HG03097 (cell line): ENCODE measurements around the gene MAST1.
"Not testable (repeated sequence)": the region's sequence is repeated elsewhere in the genome, so short reads cannot be mapped to it uniquely, and the experiment has no call there.

Experiments
- ATAC-seq: cut with Tn5 transposase; IDR thresholded peaks from one replicate; pipeline ENCODE4 v1.9.1; 2021; ENCODE audit not compliant: unreplicated experiment, low FRiP score

MAST1 gene

GRCh38 chr19:12838182-12838885, at the start of gene MAST1:
Gene MAST1, plus strand, starts transcription at chr19:12838515. Its CDS starts 58 bp downstream, at chr19:12838573.
- ATAC-seq = no peak

GRCh38 chr19:12788682-12789097, 49.6 kb upstream of the MAST1 start:
- ATAC-seq = no peak

GRCh38 chr19:12789098-12789903, 49.0 kb upstream of the MAST1 start:
- ATAC-seq = no peak

- peak; percentile 29 for ATAC-seq
Observed at GRCh38 chr19:12789904-12790619, 48.3 kb upstream of the MAST1 start.

GRCh38 chr19:12790628-12791344, 47.5 kb upstream of the MAST1 start:
- no peak for ATAC-seq

- ATAC-seq = peak; percentile 32
Observed at GRCh38 chr19:12791345-12792050, 46.8 kb upstream of the MAST1 start, which contains the start of gene JUNB. Gene JUNB, plus strand, starts transcription at chr19:12791486. Its CDS starts 286 bp downstream, at chr19:12791772.

- no peak for ATAC-seq
Observed at GRCh38 chr19:12792051-12792852, 46.1 kb upstream of the MAST1 start.

- ATAC-seq = no peak
Observed at GRCh38 chr19:12792853-12793289, 45.4 kb upstream of the MAST1 start.

- ATAC-seq = peak; percentile 33
Observed at GRCh38 chr19:12793290-12794195, 44.8 kb upstream of the MAST1 start.

GRCh38 chr19:12794196-12794941, 43.9 kb upstream of the MAST1 start:
- ATAC-seq = no peak

GRCh38 chr19:12794971-12795381, 43.3 kb upstream of the MAST1 start:
- ATAC-seq = no peak

- no peak for ATAC-seq
Observed at GRCh38 chr19:12796146-12797071, 41.9 kb upstream of the MAST1 start.

GRCh38 chr19:12797141-12797587, 41.2 kb upstream of the MAST1 start:
- ATAC-seq = no peak

- not testable (repeated sequence) for ATAC-seq
Observed at GRCh38 chr19:12797607-12798006, 40.7 kb upstream of the MAST1 start.

- ATAC-seq = no peak
Observed at GRCh38 chr19:12799742-12800465, 38.4 kb upstream of the MAST1 start.

- no peak for ATAC-seq
Observed at GRCh38 chr19:12800466-12800770, 37.9 kb upstream of the MAST1 start.
